HepG2 (cell line): ENCODE results near the gene NLRC5. TPM values are rescaled to one million over a fixed set of nuclear protein-coding genes. Genes with fewer than 3 reads are reported as not detected.

Source experiments
- ADNP ChIP-seq: sonication (generic); formaldehyde crosslinking; IDR thresholded peaks from 2 replicates; pipeline ENCODE4 v1.4.0; 2020; ENCODE audit warnings: missing genetic modification reagents
- CTCF ChIP-seq: sonication (generic); formaldehyde crosslinking; IDR thresholded peaks from 2 replicates; pipeline ENCODE4 v1.5.0; 2020; ENCODE audit warnings: mild to moderate bottlenecking, missing genetic modification reagents, moderate library complexity
- EED ChIP-seq: sonication (generic); formaldehyde crosslinking; IDR thresholded peaks from 2 replicates; pipeline ENCODE4 v1.5.0; 2020; ENCODE audit warnings: mild to moderate bottlenecking, missing genetic modification reagents
- ETS1 ChIP-seq: sonication (generic); formaldehyde crosslinking; IDR thresholded peaks from 2 replicates; pipeline ENCODE4 v1.4.0; 2020; ENCODE audit warnings: missing genetic modification reagents
- EZH2 ChIP-seq: conservative IDR thresholded peaks from 2 replicates; pipeline ENCODE4 v1.6.1; 2012; ENCODE audit warnings: mild to moderate bottlenecking, low read depth, low read length, moderate library complexity
- FOXJ3 ChIP-seq: sonication (generic); formaldehyde crosslinking; IDR thresholded peaks from 2 replicates; pipeline ENCODE4 v1.4.0; 2020; ENCODE audit warnings: missing genetic modification reagents, mild to moderate bottlenecking, borderline replicate concordance
- GPN1 ChIP-seq: sonication (generic); formaldehyde crosslinking; IDR thresholded peaks from 2 replicates; pipeline ENCODE4 v1.5.1; 2020; ENCODE audit warnings: missing genetic modification reagents, borderline replicate concordance
- KDM2A ChIP-seq: sonication (generic); formaldehyde crosslinking; IDR thresholded peaks from 2 replicates; pipeline ENCODE4 v1.4.0; 2020; ENCODE audit warnings: low read depth, missing genetic modification reagents, borderline replicate concordance
- KLF16 ChIP-seq, 2 experiments: sonication (generic) in 1 of 2; formaldehyde crosslinking in 1 of 2; IDR thresholded peaks; 2 replicates each; pipeline versions ENCODE4 v1.6.1 to v1.8.0; 2016 to 2023; ENCODE audit warnings: missing genetic modification reagents in 2 of 2, missing compliant biosample characterization in 1 of 2
- MAZ ChIP-seq, 2 experiments: sonication (generic) in 1 of 2; formaldehyde crosslinking in 1 of 2; IDR thresholded peaks; 2 replicates each; pipeline versions ENCODE4 v1.5.0 to v1.6.1; 2012 to 2020; ENCODE audit warnings: low read depth in 2 of 2, mild to moderate bottlenecking in 2 of 2, borderline replicate concordance in 1 of 2, improper control_type of control experiment in 1 of 2, low read length in 1 of 2, missing genetic modification reagents in 1 of 2, moderate library complexity in 1 of 2
- NFE2L1 ChIP-seq: sonication (generic); formaldehyde crosslinking; IDR thresholded peaks from 2 replicates; pipeline ENCODE4 v1.4.0; 2020; ENCODE audit warnings: missing genetic modification reagents, mild to moderate bottlenecking, borderline replicate concordance
- NFIC ChIP-seq: IDR thresholded peaks from 2 replicates; pipeline ENCODE4 v1.6.1; 2012; ENCODE audit warnings: mild to moderate bottlenecking, low read length, inconsistent platforms
- NFYC ChIP-seq: IDR thresholded peaks from 2 replicates; pipeline ENCODE4 v1.6.1; 2016; ENCODE audit warnings: missing genetic modification reagents, missing compliant biosample characterization
- PAXIP1 ChIP-seq: sonication (generic); formaldehyde crosslinking; conservative IDR thresholded peaks from 2 replicates; pipeline ENCODE4 v1.4.0; 2020; ENCODE audit warnings: mild to moderate bottlenecking, missing genetic modification reagents, moderate library complexity
- SRSF9 ChIP-seq: fragments of 200-400 bp; formaldehyde crosslinking; IDR thresholded peaks from 2 replicates; pipeline ENCODE4 v1.6.1; 2018; ENCODE audit warnings: borderline replicate concordance, mild to moderate bottlenecking, low read depth, low read length; ENCODE audit not compliant: insufficient read depth, poor library complexity, severe bottlenecking
- ZBTB42 ChIP-seq: sonication (generic); formaldehyde crosslinking; IDR thresholded peaks from 2 replicates; pipeline ENCODE4 v1.5.0; 2020; ENCODE audit warnings: mild to moderate bottlenecking, missing genetic modification reagents
- ZMYM3 ChIP-seq: sonication (generic); formaldehyde crosslinking; IDR thresholded peaks from 2 replicates; pipeline ENCODE4 v1.5.1; 2020; ENCODE audit warnings: mild to moderate bottlenecking, missing genetic modification reagents
- ZNF331 ChIP-seq: sonication (generic); formaldehyde crosslinking; IDR thresholded peaks from 2 replicates; pipeline ENCODE4 v1.4.0; 2020; ENCODE audit warnings: missing genetic modification reagents
- ZNF468 ChIP-seq: sonication (generic); formaldehyde crosslinking; IDR thresholded peaks from 2 replicates; pipeline ENCODE4 v1.8.0; 2022; ENCODE audit warnings: mild to moderate bottlenecking, moderate library complexity, missing genetic modification reagents
- ZNF484 ChIP-seq: sonication (generic); formaldehyde crosslinking; IDR thresholded peaks from 2 replicates; pipeline ENCODE4 v1.5.1; 2020; ENCODE audit warnings: mild to moderate bottlenecking, low read depth, missing genetic modification reagents, borderline replicate concordance
- ZNF781 ChIP-seq: sonication (generic); formaldehyde crosslinking; IDR thresholded peaks from 2 replicates; pipeline ENCODE4 v1.5.1; 2020; ENCODE audit warnings: borderline replicate concordance, mild to moderate bottlenecking, missing genetic modification reagents; ENCODE audit errors: not compliant biosample characterization
- polyA plus RNA-seq, 8 experiments: library from polyadenylated mRNA; depleted of rRNA in 3 of 8; stranded (reverse) in 7 of 8; unstranded in 1 of 8; fragments of >200 nt; fragmentation: Illumina TruSeq in 4 of 8; extraction: Trizol in 4 of 8; gene quantifications; 2 replicates each; pipeline versions ENCODE4 v1.2.1 to v1.2.3, GENCODE V29; 2011 to 2016; ENCODE audit warnings: low read depth in 4 of 8, missing spikeins in 1 of 8, mixed read lengths in 1 of 8; ENCODE audit not compliant: insufficient read depth in 1 of 8
- total RNA-seq, 5 experiments: library from RNA; depleted of rRNA; stranded (reverse); fragments of >200 nt; fragmentation: Illumina TruSeq; extraction: Trizol; gene quantifications; 2 replicates each; pipeline ENCODE4 v1.2.3, GENCODE V29; 2016; ENCODE audit warnings: low read depth in 1 of 5

NLRC5 gene
- total and polyA plus RNA-seq, 2 of the 13 experiments (the other 11 are each of a cell fraction or from before 2014, with no cell fraction given) = 6.3 to 12.7 TPM

- TF ChIP-seq KLF16 (CRISPR knock-in tag; IDR thresholded peaks at IDR 0.05) (0 out of 4 replicates have a peak, but pooled peaks of 1 of the 2 experiments have one; percentile 43), ZBTB42 (CRISPR knock-in tag) (no peak), ZMYM3 (CRISPR knock-in tag) (no peak), CTCF (peak; percentile 98), ADNP (CRISPR knock-in tag) (no peak), ETS1 (CRISPR knock-in tag) (no peak), EED (peak; percentile 28; the same call in 1 of the 2 replicates), NFE2L1 (CRISPR knock-in tag) (no peak), SRSF9 (no peak), ZNF331 (CRISPR knock-in tag) (peak; percentile 67; the same call in 1 of the 2 replicates), GPN1 (CRISPR knock-in tag) (0 out of 2 replicates have a peak, but pooled peaks have one; percentile 42), ZNF484 (CRISPR knock-in tag) (no peak), ZNF781 (CRISPR knock-in tag) (peak; percentile 54), FOXJ3 (CRISPR knock-in tag) (no peak), KDM2A (CRISPR knock-in tag) (peak; percentile 68; the same call in 1 of the 2 replicates), ZNF468 (CRISPR knock-in tag) (no peak), EZH2 (no peak), NFYC (CRISPR knock-in tag) (no peak), PAXIP1 (CRISPR knock-in tag) (no peak), MAZ (IDR thresholded peaks at IDR 0.05; ENCODE audit: borderline replicate concordance, low read depth, low read length) (no peak), MAZ (CRISPR knock-in tag; IDR thresholded peaks at IDR 0.05; ENCODE audit: low read depth) (peak; percentile 37; the same call in 1 of the 2 replicates), NFIC (no peak)
Measured at GRCh38 chr16:56950881-56951771, 38.2 kb upstream of the NLRC5 start (continued).
